Measurements from ENCODE around the gene HLCS. TPM values are rescaled to one million over a fixed set of nuclear protein-coding genes. Genes with fewer than 3 reads are reported as not detected.

The HLCS gene
- total and polyA plus RNA-seq, 2 of the 4 experiments (the other 2 are of a cell fraction), result 10.6 to 21.0 TPM

DNA sequence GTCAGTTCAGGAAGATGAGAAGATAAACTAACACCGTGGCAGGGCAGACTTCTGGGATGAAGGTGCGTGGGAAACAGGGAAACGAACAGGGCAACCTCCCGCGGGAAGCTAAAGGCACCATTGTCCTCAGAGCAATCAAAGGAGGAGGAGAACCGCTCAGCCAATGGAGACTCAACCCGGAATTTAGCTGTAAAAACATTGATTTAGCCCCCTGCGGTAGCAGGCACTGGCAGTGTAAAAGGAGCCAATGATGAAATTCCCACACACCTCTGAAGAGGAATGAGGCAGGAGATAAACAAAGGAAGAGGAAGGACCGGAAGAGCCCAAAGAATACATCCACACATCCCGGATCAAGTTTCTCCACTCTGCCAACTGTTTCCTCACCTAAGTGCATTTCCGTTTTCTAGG lies 19.5 kb downstream of the HLCS start:
- Histone ChIP-seq H3K9me3 (ENCODE audit: control insufficient read depth, insufficient read depth, low read length) (no peaks in the 10 kb centered on the region; the same call in 1 of the 2 replicates), H3K79me1 (ENCODE audit: low read depth in 1 of 2, low read length in 2 of 2) (peaks cover 0 to 7% of the 10 kb centered on the region in 2 experiments; a peak in 3 of 4 replicates), H3K4me3 (ENCODE audit: insufficient read depth, low read depth, low read length) (no peak overlapping the region), H4K5ac (ENCODE audit: low read depth, low read length) (no peak overlapping the region), H3K9ac (ENCODE audit: low read depth, low read length) (no peak overlapping the region), H3K36me3 (ENCODE audit: control insufficient read depth, insufficient read depth, low read length) (peaks cover 7% of the 10 kb centered on the region; the same call in 1 of the 2 replicates), H3K23ac (ENCODE audit: low read depth, low read length) (no peak overlapping the region; the same call in 1 of the 2 replicates), H2AK5ac (ENCODE audit: low read depth, low read length) (no peak overlapping the region), H2BK5ac (ENCODE audit: low read depth, low read length, poor library complexity, severe bottlenecking) (no peak overlapping the region), H3K4ac (ENCODE audit: low read depth, low read length) (no peak overlapping the region), H3K4me1 (ENCODE audit: control insufficient read depth, insufficient read depth, low read length) (peaks cover 3% of the 10 kb centered on the region), H3K18ac (ENCODE audit: low read depth, low read length) (no peak overlapping the region), H3K14ac (replicated peaks; ENCODE audit: low read depth, low read length) (no peak overlapping the region), H4K8ac (ENCODE audit: low read depth in 2 of 2, low read length in 2 of 2) (no peak overlapping the region), H3K9me1 (ENCODE audit: insufficient read depth, low read length) (peaks cover 13% of the 10 kb centered on the region), H2BK120ac (ENCODE audit: low read depth, low read length) (no peak overlapping the region), H3K4me2 (ENCODE audit: low read depth, low read length) (no peak overlapping the region), H2AK9ac (replicated peaks; ENCODE audit: low read depth, low read length, poor library complexity) (no peak overlapping the region), H3K56ac (ENCODE audit: extremely low read depth, insufficient read depth, low read length) (no peak overlapping the region), H3K27ac (ENCODE audit: insufficient read depth, low read length) (no peak overlapping the region), H2BK20ac (ENCODE audit: low read depth, low read length) (no peak overlapping the region), H4K20me1 (ENCODE audit: insufficient read depth, low read length) (no peaks in the 10 kb centered on the region), H3K27me3 (ENCODE audit: control insufficient read depth, insufficient read depth, low read length) (no peaks in the 10 kb centered on the region), H4K91ac (ENCODE audit: insufficient read depth, low read depth, low read length) (no peak overlapping the region), H2AFZ (replicated peaks; ENCODE audit: low read length, poor library complexity) (no peak overlapping the region), H2BK15ac (ENCODE audit: low read depth, low read length) (no peak overlapping the region)
- BruUV-seq (replicated peaks), result no TSS peak
- intact Hi-C loops (cut with micrococcal nuclease) (no loop called here), dilution Hi-C loops (cut with HindIII; ENCODE audit: low sequenced_read_pairs, unreplicated experiment) (no loop called here), in situ Hi-C loops (cut with MboI; ENCODE audit: low sequenced_read_pairs) (no loop called here)
- no peak for ATAC-seq (ENCODE audit: low read depth)
- TF ChIP-seq SMC3 (IDR thresholded peaks at IDR 0.05; ENCODE audit: low read depth, low read length) (no peak), CTCF (conservative IDR thresholded peaks at IDR 0.05; ENCODE audit: low read depth, low read length) (no peak), NFE2L2 (IDR thresholded peaks at IDR 0.05; ENCODE audit: low read depth, low read length) (no peak), RFX5 (IDR thresholded peaks at IDR 0.05; ENCODE audit: low read depth, low read length) (no peak), CHD1 (IDR thresholded peaks at IDR 0.05; ENCODE audit: low read depth, low read length) (no peak), ELK1 (IDR thresholded peaks at IDR 0.05; ENCODE audit: borderline replicate concordance, low read depth, low read length) (no peak), BHLHE40 (IDR thresholded peaks at IDR 0.05; ENCODE audit: low read depth, low read length) (no peak), RAD21 (IDR thresholded peaks at IDR 0.05; ENCODE audit: low read length) (no peak), POLR2A (IDR thresholded peaks at IDR 0.05; ENCODE audit: low read depth, low read length) (no peak), MAFK (IDR thresholded peaks at IDR 0.05; ENCODE audit: low read depth, low read length) (no peak), FOS (IDR thresholded peaks at IDR 0.05; ENCODE audit: low read depth, low read length) (no peak)
- TF ChIP-seq, protein P1, sequence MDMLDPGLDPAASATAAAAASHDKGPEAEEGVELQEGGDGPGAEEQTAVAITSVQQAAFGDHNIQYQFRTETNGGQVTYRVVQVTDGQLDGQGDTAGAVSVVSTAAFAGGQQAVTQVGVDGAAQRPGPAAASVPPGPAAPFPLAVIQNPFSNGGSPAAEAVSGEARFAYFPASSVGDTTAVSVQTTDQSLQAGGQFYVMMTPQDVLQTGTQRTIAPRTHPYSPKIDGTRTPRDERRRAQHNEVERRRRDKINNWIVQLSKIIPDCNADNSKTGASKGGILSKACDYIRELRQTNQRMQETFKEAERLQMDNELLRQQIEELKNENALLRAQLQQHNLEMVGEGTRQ (IDR thresholded peaks at IDR 0.05; ENCODE audit: low read depth, low read length), result no peak
- CTCF ChIA-PET, result no interaction called here
- 65% methylated on average over 5 of the region's 11 CpGs; no CpG with 5 or more reads in 1 of the 2 experiments for WGBS, 2 experiments (ENCODE audit: extremely low coverage in 2 of 2, insufficient read length in 1 of 2)
- no peak for DNase-seq
- POLR2A ChIA-PET (ENCODE audit: unreplicated experiment), result no interaction called here

Data from IMR-90 (cell line).